HG02610 (cell line): ENCODE measurements around the gene SNX33.
"Not testable (repeated sequence)": the region's sequence is repeated elsewhere in the genome, so short reads cannot be mapped to it uniquely, and the experiment has no call there.

Experiments used
- ATAC-seq: cut with Tn5 transposase; IDR thresholded peaks from one replicate; pipeline ENCODE4 v1.9.1; 2021; ENCODE audit warnings: mild to moderate bottlenecking, moderate library complexity; ENCODE audit not compliant: unreplicated experiment

The SNX33 gene

DNA sequence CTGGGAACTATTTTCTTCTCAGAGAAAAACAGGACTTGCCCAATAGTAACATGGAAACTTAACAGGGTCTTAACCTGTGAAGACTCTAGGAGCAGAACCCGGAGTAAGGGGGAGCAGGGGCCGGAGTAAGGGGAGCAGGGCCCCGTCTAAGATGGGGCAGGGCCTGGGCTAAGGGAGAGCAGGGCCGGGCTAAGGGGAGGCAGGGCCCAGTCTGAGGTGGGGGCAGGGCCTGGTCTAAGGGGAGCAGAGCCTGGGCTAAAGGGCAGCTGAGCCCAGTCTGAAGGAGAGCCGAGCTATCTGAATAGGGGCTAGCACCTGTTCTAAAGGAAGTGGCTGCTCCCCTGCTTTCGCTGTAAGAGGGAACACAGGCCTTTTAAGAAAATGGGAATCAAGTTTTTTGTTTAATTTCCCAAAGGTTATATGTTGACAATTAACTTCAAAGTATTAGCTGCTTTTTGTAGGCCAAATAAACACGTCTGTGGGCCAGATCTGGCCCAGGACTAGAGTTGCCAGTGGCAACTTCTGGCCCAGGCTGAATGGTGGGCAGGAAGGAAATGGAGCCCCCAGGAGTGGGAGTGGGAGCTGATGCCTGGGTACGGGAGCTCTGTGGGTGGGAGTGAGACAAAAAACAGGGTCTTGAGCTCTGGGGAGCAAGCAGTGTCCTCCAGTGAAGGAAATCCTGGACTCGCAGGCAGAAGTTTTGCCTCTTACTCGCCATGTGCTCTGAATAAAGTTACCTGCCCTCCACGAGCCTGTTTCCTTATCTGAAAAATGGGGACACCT is 32.5 kb downstream of the SNX33 start:
- ATAC-seq: no peak

DNA sequence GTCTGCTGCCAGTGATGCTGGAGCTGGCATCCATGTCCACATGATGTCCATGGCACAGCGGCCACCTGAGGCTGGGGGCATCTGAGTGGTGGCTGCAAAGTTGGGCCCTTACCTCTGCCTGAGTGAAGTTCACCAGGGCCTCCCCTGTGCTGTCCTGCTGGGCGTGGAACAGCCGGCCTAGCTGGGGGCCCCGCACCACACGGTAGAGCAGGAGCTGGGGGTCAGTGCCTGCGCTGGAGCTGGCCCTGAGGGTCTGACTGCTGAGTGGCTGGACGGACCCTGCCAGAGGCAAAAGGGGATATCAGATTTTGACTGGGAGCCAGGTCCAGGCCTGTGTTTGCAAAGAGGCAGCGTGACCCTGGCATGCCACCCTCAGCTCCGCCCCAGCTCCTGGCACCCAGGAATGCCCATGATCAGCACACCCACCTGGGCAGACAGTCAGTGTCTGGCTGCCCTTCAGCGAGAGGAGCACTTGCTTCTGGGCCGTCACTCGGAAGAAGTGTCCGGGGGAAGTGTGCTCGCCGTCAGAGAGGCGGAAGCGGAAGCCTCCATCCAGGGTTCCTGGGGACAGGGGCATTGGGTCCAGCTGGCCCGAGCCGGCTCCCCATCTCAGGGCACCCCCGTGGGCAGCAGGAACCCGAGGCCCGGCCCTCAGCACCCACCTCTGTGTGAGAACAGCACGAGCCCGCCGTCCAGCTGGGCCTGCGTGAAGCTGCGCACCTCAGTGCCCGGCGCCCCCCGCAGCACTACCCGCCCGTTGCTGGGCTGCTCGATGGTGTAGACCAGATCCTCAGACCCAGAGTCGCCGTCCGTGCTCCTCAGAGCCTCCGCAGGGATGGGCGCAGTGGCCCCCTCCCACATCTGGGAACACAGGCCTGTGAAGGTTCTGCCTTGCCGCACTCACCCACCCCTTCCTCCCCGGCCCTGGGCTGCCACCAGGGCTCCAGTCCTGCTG is 34.7 kb downstream of the SNX33 start:
- ATAC-seq: no peak

- not testable (repeated sequence) for ATAC-seq
Observed at GRCh38 chr15:75683646-75684312, 36.1 kb downstream of the SNX33 start.

GRCh38 chr15:75684648-75685047 is 36.9 kb downstream of the SNX33 start:
- no peak for ATAC-seq

- ATAC-seq: no peak
Observed at GRCh38 chr15:75685195-75685594, 37.5 kb downstream of the SNX33 start.

GRCh38 chr15:75686212-75686642 is 38.5 kb downstream of the SNX33 start:
- peak; percentile 49 for ATAC-seq

DNA sequence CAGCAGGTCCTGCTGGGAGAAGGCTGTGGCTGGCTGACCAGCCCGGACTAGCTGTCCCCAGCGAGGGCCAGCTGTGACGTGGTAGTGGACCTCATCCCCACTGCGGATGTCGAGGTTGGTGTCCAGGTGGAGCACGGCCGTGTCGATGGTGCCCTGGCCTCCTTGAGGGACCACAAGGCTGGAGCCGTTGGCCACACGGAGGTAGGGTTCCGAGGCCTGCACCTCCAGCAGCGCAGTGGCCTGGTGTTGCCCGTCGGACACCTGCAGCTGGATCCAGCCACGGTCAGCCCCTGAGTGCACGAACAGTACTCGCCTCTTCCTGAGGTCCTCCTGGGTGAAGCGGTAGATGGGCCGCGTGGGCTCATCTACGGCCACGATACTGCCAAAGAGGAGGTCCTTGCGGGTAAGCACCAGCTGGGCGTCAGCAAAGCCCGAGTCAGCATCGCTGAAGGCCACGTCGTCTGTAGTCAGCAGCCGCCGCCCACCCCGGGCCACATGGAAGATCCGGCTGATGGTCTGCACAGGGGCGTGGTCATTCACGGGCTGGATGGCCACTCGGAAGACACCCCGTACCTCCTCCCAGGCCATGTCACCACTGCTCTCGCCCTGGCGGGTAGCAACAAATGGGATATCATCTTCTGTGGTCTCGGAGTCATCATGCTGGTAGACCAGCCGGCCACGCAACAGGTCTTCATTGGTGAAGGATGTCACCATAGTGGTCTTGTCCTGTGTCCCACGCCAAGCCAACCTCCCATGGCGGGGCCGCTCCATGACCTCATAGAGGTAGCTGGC is 40.0 kb downstream of the SNX33 start:
- ATAC-seq: no peak

DNA sequence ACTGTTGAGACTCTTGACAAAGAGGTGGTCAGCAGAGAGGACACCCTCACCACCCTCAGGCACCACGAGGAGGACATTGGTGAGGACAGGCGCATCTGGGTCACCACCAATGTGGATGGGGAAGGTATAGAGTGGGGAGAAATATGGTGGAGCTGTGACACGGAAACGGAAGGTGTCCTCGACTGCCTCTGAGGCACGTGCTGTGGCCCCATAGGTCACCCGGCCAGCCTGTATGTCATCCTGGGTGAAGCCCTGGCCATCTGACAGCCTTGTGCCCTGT is 40.5 kb downstream of the SNX33 start:
- no peak for ATAC-seq

DNA sequence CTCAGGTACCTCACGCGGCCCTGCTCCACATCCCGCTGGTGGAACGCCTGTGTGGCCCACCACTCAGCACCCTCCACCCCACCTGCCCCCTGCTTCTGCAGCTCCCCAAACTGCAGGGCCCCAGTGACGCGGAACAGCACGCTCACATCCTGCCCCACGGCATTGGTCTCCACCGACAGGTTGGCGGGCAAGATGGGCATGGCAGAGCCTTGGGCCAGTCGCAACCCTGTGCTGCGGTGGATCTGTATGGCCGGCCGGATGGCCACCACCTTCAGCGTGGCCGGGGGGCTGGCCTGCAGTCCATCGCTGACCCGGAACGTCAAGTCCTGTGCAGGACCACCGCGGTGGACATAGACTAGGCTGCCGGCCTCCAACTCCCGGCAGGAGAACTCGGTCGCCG is 41.1 kb downstream of the SNX33 start:
- ATAC-seq: no peak

DNA sequence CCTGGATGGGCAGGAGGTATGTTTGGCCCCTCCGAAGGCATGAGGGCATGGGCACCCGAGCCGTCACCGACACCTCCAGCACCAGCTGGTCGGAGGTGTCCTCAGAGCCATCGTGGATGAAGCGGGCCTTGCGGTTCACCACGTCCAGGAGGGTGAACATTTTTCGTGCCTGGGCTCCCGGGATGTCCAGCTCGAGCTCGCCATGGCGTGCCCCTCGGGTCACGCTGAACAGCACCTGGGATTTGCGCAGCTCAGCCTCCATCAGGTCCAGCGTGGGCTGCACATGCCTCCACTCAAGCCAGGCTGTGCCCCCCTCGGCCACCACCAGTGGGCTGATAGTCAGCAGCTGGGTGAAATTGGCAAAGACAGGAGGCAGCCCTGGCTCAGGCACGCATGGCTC is 41.7 kb downstream of the SNX33 start:
- not testable (repeated sequence) for ATAC-seq

- not testable (repeated sequence) for ATAC-seq
Observed at GRCh38 chr15:75692311-75692710, 44.6 kb downstream of the SNX33 start.

DNA sequence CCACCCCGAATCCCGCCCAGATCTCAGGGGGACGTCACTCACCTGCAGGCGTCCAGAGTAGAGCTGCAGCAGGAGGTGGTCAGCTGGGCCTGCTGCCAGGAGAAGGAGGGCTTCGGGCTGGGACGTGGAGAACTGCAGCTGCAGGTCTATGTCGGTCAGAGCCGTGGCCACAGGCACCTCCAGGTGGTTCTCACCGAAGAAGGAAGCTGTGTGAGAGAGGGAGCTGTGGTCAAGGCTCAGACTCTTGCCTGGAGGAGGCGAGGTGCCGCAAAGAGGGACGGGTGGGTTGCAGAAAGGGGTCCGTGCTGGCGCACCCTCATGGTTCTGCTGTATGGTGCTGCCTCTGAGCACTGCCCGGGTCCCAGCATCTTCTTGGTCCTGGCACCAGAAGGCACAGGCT is 45.3 kb downstream of the SNX33 start:
- not testable (repeated sequence) for ATAC-seq

GRCh38 chr15:75693501-75694240 is 46.0 kb downstream of the SNX33 start:
- ATAC-seq: no peak

DNA sequence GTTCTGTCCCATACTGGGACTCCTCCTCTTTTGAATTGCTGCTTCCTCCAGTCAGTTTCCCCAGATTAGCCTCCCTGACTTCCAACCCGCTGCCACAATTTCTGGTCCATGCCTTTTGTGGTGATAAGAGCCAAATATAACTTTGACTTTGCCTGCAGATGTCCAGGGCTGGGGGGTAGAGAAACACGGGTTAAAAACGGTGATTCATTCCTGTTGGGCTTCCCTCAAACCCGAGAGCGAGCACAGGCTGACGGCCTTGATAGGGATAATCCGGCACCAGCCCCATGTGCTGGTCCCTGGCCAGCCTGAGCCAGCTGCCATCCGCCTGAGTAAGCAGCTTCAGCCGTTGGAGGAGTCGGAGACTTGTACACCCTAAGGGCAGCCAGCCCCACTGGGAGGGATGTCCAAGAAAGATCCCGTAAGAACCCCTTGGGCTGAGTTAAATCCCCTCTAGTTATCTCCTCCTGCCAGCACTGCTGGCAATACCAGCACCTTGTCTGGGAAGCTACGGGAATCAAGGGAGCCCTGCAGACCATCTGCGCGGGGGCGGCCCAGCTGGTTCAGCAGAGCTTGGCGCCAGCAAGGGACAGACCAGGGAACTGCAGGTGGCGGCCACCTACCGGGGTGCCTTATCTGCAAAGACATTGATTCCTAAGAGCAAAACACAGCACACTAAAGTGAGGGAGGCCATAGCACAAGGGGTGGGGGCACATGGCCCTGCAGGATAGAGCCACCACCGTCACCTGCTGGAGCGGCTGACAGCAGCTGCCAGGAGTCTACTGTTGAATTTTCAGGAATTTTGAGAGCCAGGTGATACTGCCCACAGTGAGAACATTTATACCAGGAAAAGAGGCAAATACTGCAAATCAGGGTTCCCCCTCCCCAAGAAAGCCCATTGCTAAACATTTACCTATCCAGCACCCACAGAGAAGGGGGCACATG is 46.8 kb downstream of the SNX33 start:
- ATAC-seq: no peak

GRCh38 chr15:75695220-75695619 is 47.5 kb downstream of the SNX33 start:
- no peak for ATAC-seq

DNA sequence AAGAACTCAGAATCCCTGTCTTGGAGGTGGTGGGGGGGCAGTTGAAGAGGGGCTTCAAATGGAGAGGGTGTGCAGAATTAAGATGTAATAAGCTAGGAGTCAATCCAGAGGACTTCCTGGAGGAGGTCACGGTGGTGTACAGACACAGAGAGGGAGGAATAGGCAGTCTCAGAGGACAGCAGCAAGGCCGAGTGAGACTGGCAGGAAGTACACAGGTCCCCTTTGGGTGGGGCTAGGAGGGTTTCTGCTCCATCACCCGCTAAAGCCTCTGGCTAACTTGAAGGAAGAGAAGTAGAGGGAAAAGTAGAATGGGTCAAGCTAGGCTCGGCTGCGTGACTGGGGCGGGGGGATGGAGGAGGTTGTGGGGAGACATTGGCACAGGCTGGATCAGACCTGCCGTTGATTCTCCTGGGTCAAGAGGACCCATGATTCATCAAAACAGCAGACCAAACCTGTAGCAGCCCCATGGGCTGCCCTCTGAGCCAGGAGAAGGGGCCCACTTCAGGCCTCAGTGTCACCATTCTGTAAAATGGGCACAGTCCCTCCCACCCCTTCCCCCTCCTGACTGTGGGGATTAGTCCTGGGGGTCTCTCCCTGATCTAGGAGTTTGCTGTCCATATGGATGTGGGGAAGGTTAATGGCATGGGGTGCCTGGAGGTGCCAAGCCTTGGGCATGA is 48.1 kb downstream of the SNX33 start:
- ATAC-seq: no peak

DNA sequence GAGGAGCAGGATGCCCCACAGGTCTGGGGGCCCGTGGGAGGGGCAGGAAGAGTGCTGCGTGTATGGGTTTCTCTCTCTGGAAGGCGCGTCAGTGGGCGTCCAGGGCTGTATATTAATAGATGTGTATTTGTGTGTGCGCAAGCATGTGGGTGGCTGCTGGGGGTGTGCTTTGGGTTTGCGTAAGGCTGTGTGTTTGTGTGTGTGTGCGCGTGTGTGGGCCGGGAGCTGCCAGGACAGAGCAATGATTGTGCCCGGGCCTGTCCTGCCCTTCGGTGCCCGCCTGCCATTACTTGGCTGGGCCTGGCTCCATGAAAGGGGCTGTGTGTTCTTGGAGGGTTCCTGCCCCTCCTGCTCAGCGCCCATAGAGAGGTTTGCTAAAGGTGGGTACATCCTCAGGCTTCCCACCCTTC is 48.6 kb downstream of the SNX33 start:
- no peak for ATAC-seq

- ATAC-seq: no peak
Observed at GRCh38 chr15:75696854-75697259, 49.1 kb downstream of the SNX33 start.
